ENCODE measurements around the gene THRA. TPM values are rescaled to one million over a fixed set of nuclear protein-coding genes. Genes with fewer than 3 reads are reported as not detected.

THRA gene
- total RNA-seq, 1 experiment from 2014 or later = 10.1 TPM

DNA sequence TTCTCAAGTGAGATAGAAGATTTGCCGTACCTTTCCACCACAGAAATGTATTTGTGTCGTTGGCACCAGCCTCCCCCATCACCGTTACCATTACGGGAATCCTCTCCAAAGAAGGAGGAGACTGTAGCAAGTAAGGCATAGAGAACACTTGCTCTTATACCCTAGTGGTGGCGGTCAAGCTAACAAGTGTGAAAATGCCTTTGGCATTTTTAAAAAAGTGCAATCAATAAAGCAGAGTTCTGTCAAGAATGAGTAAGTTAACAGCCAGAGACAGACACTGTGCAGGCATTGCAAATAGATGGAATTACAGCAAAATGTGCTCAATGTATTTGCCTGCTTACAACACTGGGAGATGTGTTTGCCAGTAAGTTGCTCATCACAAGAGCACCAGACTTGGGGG is 66.7 kb downstream of the THRA start:
- Histone ChIP-seq H2BK15ac (ENCODE audit: low read depth, low read length) (no peak overlapping the region), H3K9me3 (ENCODE audit: control insufficient read depth, low read depth, low read length) (no peaks in the 10 kb centered on the region), H3K79me1 (ENCODE audit: insufficient read depth, low read depth, low read length, poor library complexity, severe bottlenecking) (peaks cover 8% of the 10 kb centered on the region), H4K8ac (replicated peaks; ENCODE audit: insufficient read length, low read depth, low read length) (no peak overlapping the region), H3K14ac (ENCODE audit: insufficient read depth, low read length) (no peak overlapping the region), H3K18ac (ENCODE audit: insufficient read length, low read depth, low read length) (no peak overlapping the region), H4K91ac (ENCODE audit: insufficient read length, low read depth, low read length) (no peak overlapping the region), H3K27ac (ENCODE audit: insufficient read length, low read depth, low read length) (no peak overlapping the region), H3K56ac (ENCODE audit: insufficient read length, low read depth, low read length) (no peak overlapping the region), H2AFZ (ENCODE audit: low read length) (no peak overlapping the region), H3K4me1 (ENCODE audit: insufficient read depth, low read length) (peaks cover 3% of the 10 kb centered on the region), H2AK5ac (ENCODE audit: insufficient read length, low read length) (no peak overlapping the region), H3K9ac (ENCODE audit: extremely low read depth, insufficient read length, low read length) (no peak overlapping the region), H3K79me2 (ENCODE audit: insufficient read depth, low read length) (peaks cover 6% of the 10 kb centered on the region; the same call in 1 of the 2 replicates), H2BK12ac (ENCODE audit: insufficient read length, low read depth, low read length) (no peak overlapping the region), H2BK20ac (ENCODE audit: low read depth, low read length, poor library complexity, severe bottlenecking) (no peak overlapping the region), H2BK120ac (ENCODE audit: low read depth, low read length, poor library complexity, severe bottlenecking) (no peak overlapping the region), H3K4ac (ENCODE audit: low read depth, low read length) (no peak overlapping the region), H3K23ac (ENCODE audit: insufficient read length, low read depth, low read length) (no peak overlapping the region), H3K27me3 (ENCODE audit: insufficient read depth, low read length) (no peaks in the 10 kb centered on the region), H3K23me2 (ENCODE audit: insufficient read length, low read depth, low read length, poor library complexity, severe bottlenecking) (peaks cover 1% of the 10 kb centered on the region), H3K4me2 (ENCODE audit: insufficient read depth, insufficient read length, low read length) (no peak overlapping the region), H4K20me1 (ENCODE audit: control insufficient read depth, insufficient read depth, insufficient read length) (no peaks in the 10 kb centered on the region), H4K5ac (ENCODE audit: insufficient read length, low read depth, low read length) (no peak overlapping the region), H2BK5ac (ENCODE audit: insufficient read length, low read length) (no peak overlapping the region), H3T11ph (ENCODE audit: low read length) (no peak overlapping the region)
- no CpG with 5 or more reads among the region's 5 CpGs for WGBS (ENCODE audit: extremely low coverage, insufficient read length, low lambda C conversion rate)
- H3K27me3 Mint-ChIP-seq (ENCODE audit: low read depth) = no peaks in the 10 kb centered on the region
- H3K9me3 Mint-ChIP-seq = no peaks in the 10 kb centered on the region
- no peak for DNase-seq
- TF ChIP-seq, protein P1, sequence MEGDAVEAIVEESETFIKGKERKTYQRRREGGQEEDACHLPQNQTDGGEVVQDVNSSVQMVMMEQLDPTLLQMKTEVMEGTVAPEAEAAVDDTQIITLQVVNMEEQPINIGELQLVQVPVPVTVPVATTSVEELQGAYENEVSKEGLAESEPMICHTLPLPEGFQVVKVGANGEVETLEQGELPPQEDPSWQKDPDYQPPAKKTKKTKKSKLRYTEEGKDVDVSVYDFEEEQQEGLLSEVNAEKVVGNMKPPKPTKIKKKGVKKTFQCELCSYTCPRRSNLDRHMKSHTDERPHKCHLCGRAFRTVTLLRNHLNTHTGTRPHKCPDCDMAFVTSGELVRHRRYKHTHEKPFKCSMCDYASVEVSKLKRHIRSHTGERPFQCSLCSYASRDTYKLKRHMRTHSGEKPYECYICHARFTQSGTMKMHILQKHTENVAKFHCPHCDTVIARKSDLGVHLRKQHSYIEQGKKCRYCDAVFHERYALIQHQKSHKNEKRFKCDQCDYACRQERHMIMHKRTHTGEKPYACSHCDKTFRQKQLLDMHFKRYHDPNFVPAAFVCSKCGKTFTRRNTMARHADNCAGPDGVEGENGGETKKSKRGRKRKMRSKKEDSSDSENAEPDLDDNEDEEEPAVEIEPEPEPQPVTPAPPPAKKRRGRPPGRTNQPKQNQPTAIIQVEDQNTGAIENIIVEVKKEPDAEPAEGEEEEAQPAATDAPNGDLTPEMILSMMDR (conservative IDR thresholded peaks at IDR 0.05) = no peak; the same call in 2 of the 3 replicates
- H3K27ac Mint-ChIP-seq = peak overlapping the region in 1 of 3 experiments; percentile 75; a peak in 2 of 7 replicates
- peaks cover 5 to 12% of the 10 kb centered on the region in 2 experiments for H3K4me1 Mint-ChIP-seq
- peaks cover 63 to 94% (median 87%) of the 10 kb centered on the region in 3 experiments for H3K36me3 Mint-ChIP-seq (ENCODE audit: insufficient read depth in 1 of 3, low read depth in 3 of 3)
- no peak overlapping the region for H3K4me3 Mint-ChIP-seq
